ENCODE results near the gene MAST2. TPM values are rescaled to one million over a fixed set of nuclear protein-coding genes. Genes with fewer than 3 reads are reported as not detected.

Gene MAST2
- total RNA-seq, 2 donors from 2014 or later, result 9.9 TPM

- ATAC-seq (no peak), DNase-seq (no peak)
- Histone ChIP-seq H3K27ac (no peak overlapping the region), H3K27me3 (no peaks in the 10 kb centered on the region), H3K9me3 (no peaks in the 10 kb centered on the region), H3K4me3 (no peak overlapping the region), H3K36me3 (replicated peaks in 1 of 2; ENCODE audit: insufficient read depth in 1 of 2, low read depth in 2 of 2) (peaks cover 0 to 5% of the 10 kb centered on the region in 2 donors), H3K4me1 (peaks cover 5% of the 10 kb centered on the region)
- TF ChIP-seq CTCF (IDR thresholded peaks at IDR 0.05), result no peak
- no peak for TF ChIP-seq POLR2A (IDR thresholded peaks at IDR 0.05)
- 78 to 83% methylated on average over 3 of the region's 3 CpGs for whole genome bisulfite sequencing, 2 donors
- intact Hi-C loops (cut with DNase I), result no loop called here
Observed at GRCh38 chr1:46026531-46026930, 223.1 kb downstream of the MAST2 start.

GRCh38 chr1:46027788-46028573, 224.6 kb downstream of the MAST2 start:
- no peaks in the 10 kb centered on the region for H3K27me3 ChIP-seq
- no peak overlapping the region for H3K4me3 ChIP-seq
- ATAC-seq (no peak), DNase-seq (no peak)
- peaks cover 0 to 1% of the 10 kb centered on the region in 2 donors for H3K36me3 ChIP-seq (replicated peaks in 1 of 2; ENCODE audit: insufficient read depth in 1 of 2, low read depth in 2 of 2)
- H3K27ac ChIP-seq, result no peak overlapping the region
- TF ChIP-seq CTCF (IDR thresholded peaks at IDR 0.05) (no peak), POLR2A (IDR thresholded peaks at IDR 0.05) (no peak)
- peaks cover 6% of the 10 kb centered on the region for H3K4me1 ChIP-seq
- intact Hi-C loops (cut with DNase I), result no loop called here
- no peaks in the 10 kb centered on the region for H3K9me3 ChIP-seq
- WGBS, 2 donors, result 94 to 95% methylated on average over 6 to 8 of the region's 8 CpGs

GRCh38 chr1:46030074-46030870, 226.9 kb downstream of the MAST2 start:
- peaks cover 0 to 1% of the 10 kb centered on the region in 2 donors for H3K36me3 ChIP-seq (replicated peaks in 1 of 2; ENCODE audit: insufficient read depth in 1 of 2, low read depth in 2 of 2)
- no peak for TF ChIP-seq CTCF (IDR thresholded peaks at IDR 0.05)
- no peak for TF ChIP-seq POLR2A (IDR thresholded peaks at IDR 0.05)
- no peak for ATAC-seq

GRCh38 chr1:46030876-46031660, 227.7 kb downstream of the MAST2 start:
- Histone ChIP-seq H3K27me3 (no peaks in the 10 kb centered on the region), H3K9me3 (no peaks in the 10 kb centered on the region), H3K4me3 (no peak overlapping the region), H3K36me3 (replicated peaks in 1 of 2; ENCODE audit: insufficient read depth in 1 of 2, low read depth in 2 of 2) (peaks cover 0 to 1% of the 10 kb centered on the region in 2 donors), H3K27ac (no peak overlapping the region), H3K4me1 (peaks cover 6% of the 10 kb centered on the region)
- 61 to 72% methylated on average over 6 to 24 of the region's 26 CpGs for WGBS, 2 donors
- intact Hi-C loops (cut with DNase I), result no loop called here
- ATAC-seq (no peak), DNase-seq (peak in 3 of 4 donors; percentile 54 to 57 (median 55))
- no peak for TF ChIP-seq POLR2A (IDR thresholded peaks at IDR 0.05)
- no peak for TF ChIP-seq CTCF (IDR thresholded peaks at IDR 0.05)

More at GRCh38 chr1:46030074-46030870, 226.9 kb downstream of the MAST2 start:
- Histone ChIP-seq H3K9me3 (no peaks in the 10 kb centered on the region), H3K4me3 (no peak overlapping the region), H3K27me3 (no peaks in the 10 kb centered on the region), H3K27ac (no peak overlapping the region), H3K4me1 (peaks cover 6% of the 10 kb centered on the region)
- intact Hi-C loops (cut with DNase I), result no loop called here
- WGBS, 2 donors, result 94 to 98% methylated on average over 7 to 18 of the region's 18 CpGs
- no peak for DNase-seq
